Type B pancreatic cell (in vitro differentiated cells): ENCODE data around the gene CPE. TPM values are rescaled to one million over a fixed set of nuclear protein-coding genes. Genes with fewer than 3 reads are reported as not detected.

Experiments used
- DNase-seq: peaks from one replicate; pipeline ENCODE4 v3.0.0; 2021; ENCODE audit warnings: mixed read lengths; ENCODE audit not compliant: unreplicated experiment; ENCODE audit errors: extremely low spot score
- H3K27ac Mint-ChIP-seq: 2 replicates; pipeline ENCODE4 v1.8.0; 2021; ENCODE audit warnings: mild to moderate bottlenecking, mixed read lengths
- H3K27me3 Mint-ChIP-seq: 2 replicates; pipeline ENCODE4 v1.8.0; 2021; ENCODE audit warnings: mixed read lengths
- H3K36me3 Mint-ChIP-seq: 2 replicates; pipeline ENCODE4 v1.8.0; 2021; ENCODE audit warnings: mixed read lengths
- H3K4me1 Mint-ChIP-seq: one replicate; pipeline ENCODE4 v1.8.0; 2021; ENCODE audit warnings: mixed read lengths; ENCODE audit not compliant: unreplicated experiment
- H3K4me3 Mint-ChIP-seq: 2 replicates; pipeline ENCODE4 v1.8.0; 2021; ENCODE audit warnings: mild to moderate bottlenecking, mixed read lengths
- H3K9me3 Mint-ChIP-seq: 2 replicates; pipeline ENCODE4 v1.8.0; 2021; ENCODE audit warnings: mixed read lengths
- long read RNA-seq: library from polyadenylated mRNA; unstranded; transcript quantifications from one replicate; pipeline ENCODE4 v2.0.0, GENCODE V29; 2020
- total RNA-seq: library from RNA; stranded (reverse); gene quantifications from 2 replicates; pipeline ENCODE4 v1.2.1, GENCODE V29; 2021; ENCODE audit warnings: low replicate concordance
- TF ChIP-seq, protein P1 (sequence below): fragments of 200-600 bp; sonication (generic); conservative IDR thresholded peaks from 2 replicates; pipeline ENCODE4 v1.5.0; 2021; ENCODE audit warnings: antibody characterized with exemption, mild to moderate bottlenecking

The CPE gene
- total RNA-seq: 111 and 149 TPM in 2 replicates
- long read RNA-seq, transcript CPE-201 (9 exons, 2,421 nt): major isoform, 10 of 29 reads
- long read RNA-seq, partial matches to known transcripts: 16 of 29 reads
- long read RNA-seq, other reads (novel, unspliced or antisense): 3 of 29 reads

DNA sequence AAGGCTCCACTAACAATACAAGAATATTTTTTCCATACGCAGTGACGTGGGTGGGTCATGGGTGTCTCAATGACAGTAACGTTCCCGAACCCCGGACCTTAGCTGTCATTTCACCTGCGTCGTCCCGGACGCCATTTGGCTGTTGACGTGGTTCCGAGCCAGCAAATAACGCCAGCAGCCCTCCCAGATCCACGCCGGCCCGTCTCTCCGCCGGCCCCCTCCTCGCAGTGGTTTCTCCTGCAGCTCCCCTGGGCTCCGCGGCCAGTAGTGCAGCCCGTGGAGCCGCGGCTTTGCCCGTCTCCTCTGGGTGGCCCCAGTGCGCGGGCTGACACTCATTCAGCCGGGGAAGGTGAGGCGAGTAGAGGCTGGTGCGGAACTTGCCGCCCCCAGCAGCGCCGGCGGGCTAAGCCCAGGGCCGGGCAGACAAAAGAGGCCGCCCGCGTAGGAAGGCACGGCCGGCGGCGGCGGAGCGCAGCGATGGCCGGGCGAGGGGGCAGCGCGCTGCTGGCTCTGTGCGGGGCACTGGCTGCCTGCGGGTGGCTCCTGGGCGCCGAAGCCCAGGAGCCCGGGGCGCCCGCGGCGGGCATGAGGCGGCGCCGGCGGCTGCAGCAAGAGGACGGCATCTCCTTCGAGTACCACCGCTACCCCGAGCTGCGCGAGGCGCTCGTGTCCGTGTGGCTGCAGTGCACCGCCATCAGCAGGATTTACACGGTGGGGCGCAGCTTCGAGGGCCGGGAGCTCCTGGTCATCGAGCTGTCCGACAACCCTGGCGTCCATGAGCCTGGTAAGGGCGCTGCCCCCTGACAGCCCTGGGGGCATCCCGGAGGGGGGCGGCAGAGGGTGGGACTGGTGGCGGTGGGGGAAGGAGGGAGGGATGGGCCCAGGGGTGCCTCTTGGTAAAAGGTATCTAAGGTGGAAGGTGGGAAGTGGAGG lies at the start of gene CPE:
Gene CPE, plus strand, starts transcription at position 264 of the 933 bp plus-strand sequence. Its CDS starts 214 bp downstream, at position 478.
- H3K9me3 Mint-ChIP-seq: no peaks in the 10 kb centered on the region
- H3K27ac Mint-ChIP-seq: peak within 1 kb of the TSS; percentile 79
- H3K4me1 Mint-ChIP-seq: peaks cover 20% of the 10 kb centered on the region
- DNase-seq: peak; percentile 82
- H3K36me3 Mint-ChIP-seq: no peaks in the 10 kb centered on the region
- H3K4me3 Mint-ChIP-seq: peak within 1 kb of the TSS; percentile 90
- H3K27me3 Mint-ChIP-seq: peaks cover 34% of the 10 kb centered on the region
- TF ChIP-seq, protein P1, sequence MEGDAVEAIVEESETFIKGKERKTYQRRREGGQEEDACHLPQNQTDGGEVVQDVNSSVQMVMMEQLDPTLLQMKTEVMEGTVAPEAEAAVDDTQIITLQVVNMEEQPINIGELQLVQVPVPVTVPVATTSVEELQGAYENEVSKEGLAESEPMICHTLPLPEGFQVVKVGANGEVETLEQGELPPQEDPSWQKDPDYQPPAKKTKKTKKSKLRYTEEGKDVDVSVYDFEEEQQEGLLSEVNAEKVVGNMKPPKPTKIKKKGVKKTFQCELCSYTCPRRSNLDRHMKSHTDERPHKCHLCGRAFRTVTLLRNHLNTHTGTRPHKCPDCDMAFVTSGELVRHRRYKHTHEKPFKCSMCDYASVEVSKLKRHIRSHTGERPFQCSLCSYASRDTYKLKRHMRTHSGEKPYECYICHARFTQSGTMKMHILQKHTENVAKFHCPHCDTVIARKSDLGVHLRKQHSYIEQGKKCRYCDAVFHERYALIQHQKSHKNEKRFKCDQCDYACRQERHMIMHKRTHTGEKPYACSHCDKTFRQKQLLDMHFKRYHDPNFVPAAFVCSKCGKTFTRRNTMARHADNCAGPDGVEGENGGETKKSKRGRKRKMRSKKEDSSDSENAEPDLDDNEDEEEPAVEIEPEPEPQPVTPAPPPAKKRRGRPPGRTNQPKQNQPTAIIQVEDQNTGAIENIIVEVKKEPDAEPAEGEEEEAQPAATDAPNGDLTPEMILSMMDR: peak; percentile 62

DNA sequence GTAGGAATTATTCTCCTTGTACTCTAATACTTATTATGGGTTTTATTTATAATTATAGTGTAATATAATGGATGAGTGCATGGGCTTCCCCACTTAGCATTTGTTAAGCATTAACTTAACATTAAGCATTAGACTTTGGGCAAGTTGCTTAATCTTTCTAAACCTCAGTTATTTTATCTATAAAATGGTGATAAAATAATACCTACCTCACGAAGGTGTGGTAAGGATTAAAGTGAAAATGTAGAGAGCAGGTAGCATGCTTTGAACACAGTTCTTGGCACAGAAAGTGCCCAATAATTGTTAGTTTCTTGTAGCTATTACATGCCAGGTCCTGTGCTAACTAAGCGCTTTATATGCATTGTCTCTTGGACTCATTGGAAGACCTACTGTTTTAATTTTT lies 48.7 kb upstream of the CPE start:
- DNase-seq: no peak
- no peaks in the 10 kb centered on the region for H3K27me3 Mint-ChIP-seq
- peaks cover 8% of the 10 kb centered on the region for H3K9me3 Mint-ChIP-seq
- peaks cover 40% of the 10 kb centered on the region for H3K4me1 Mint-ChIP-seq
- H3K27ac Mint-ChIP-seq: no peak overlapping the region
- H3K36me3 Mint-ChIP-seq: peaks cover 31% of the 10 kb centered on the region
- H3K4me3 Mint-ChIP-seq: peak overlapping the region; percentile 82
- TF ChIP-seq, protein P1: no peak

GRCh38 chr4:165330666-165331065 lies 48.1 kb upstream of the CPE start:
- no peak overlapping the region for H3K27ac Mint-ChIP-seq
- peaks cover 2% of the 10 kb centered on the region for H3K9me3 Mint-ChIP-seq
- no peaks in the 10 kb centered on the region for H3K27me3 Mint-ChIP-seq
- H3K4me1 Mint-ChIP-seq: peaks cover 43% of the 10 kb centered on the region
- no peak for DNase-seq
- H3K36me3 Mint-ChIP-seq: peaks cover 36% of the 10 kb centered on the region
- TF ChIP-seq, protein P1: no peak
- peak overlapping the region; percentile 82 for H3K4me3 Mint-ChIP-seq

DNA sequence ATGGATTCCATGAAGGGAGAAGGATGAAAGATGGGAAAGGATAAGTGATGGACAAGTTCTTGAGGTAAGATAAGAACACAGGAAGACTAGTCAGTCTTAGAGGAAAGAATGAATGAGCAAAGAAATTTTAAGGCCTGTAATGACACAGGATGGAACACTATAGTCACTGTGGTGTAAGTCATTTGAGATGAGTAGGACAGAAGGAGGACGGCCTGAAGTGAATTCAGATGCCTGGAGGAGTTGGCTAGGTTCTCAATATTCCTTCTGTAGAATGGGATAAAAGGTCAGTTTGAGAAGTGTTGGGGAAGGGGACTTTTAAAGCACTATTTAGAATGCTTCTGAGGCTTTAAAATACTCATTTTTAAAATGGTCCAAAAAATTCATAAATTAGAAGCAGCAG lies 47.4 kb upstream of the CPE start:
- TF ChIP-seq, protein P1: no peak
- Mint-ChIP-seq H3K4me3 (peak overlapping the region; percentile 82), H3K27ac (no peak overlapping the region), H3K27me3 (no peaks in the 10 kb centered on the region), H3K36me3 (peaks cover 36% of the 10 kb centered on the region), H3K9me3 (no peaks in the 10 kb centered on the region), H3K4me1 (peaks cover 36% of the 10 kb centered on the region)
- no peak for DNase-seq

GRCh38 chr4:165331823-165332222 lies 47.0 kb upstream of the CPE start:
- TF ChIP-seq, protein P1: no peak
- Mint-ChIP-seq H3K4me1 (peaks cover 34% of the 10 kb centered on the region), H3K4me3 (peak overlapping the region; percentile 82), H3K36me3 (peaks cover 36% of the 10 kb centered on the region), H3K9me3 (no peaks in the 10 kb centered on the region), H3K27me3 (no peaks in the 10 kb centered on the region), H3K27ac (peak overlapping the region; percentile 65)
- no peak for DNase-seq
